Measurements from ENCODE around the gene KCNC4.

KCNC4 gene

DNA sequence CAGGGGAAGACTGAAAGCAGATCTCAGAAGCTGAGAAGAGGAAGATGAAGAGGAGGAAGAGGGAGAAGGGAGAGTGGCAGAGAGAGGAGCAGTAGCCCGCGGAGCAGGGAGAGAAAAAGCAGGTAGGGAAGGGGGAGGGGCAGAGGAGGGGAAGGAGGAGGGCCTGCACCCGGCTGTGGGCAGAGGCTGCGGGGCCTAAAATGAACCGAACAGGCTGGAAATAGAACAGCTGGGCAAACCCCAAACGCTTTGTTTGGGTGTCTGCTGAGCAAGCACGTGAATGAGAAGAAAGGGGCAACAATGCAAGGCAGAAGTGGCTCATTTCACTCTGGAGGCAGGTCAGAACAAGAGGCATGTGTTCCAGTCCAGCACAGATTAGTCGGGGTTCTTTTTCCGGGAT is 33.5 kb downstream of the KCNC4 start:
- Histone ChIP-seq H3K27me3 (ENCODE audit: control insufficient read depth, insufficient read depth, low read length) (no peaks in the 10 kb centered on the region), H3K9me3 (ENCODE audit: control insufficient read depth, insufficient read depth, low read depth, low read length) (no peaks in the 10 kb centered on the region), H3K4me3 (ENCODE audit: low read depth, low read length) (no peak overlapping the region), H3K36me3 (ENCODE audit: control insufficient read depth, insufficient read depth, low read length) (no peaks in the 10 kb centered on the region), H3K27ac (ENCODE audit: low read depth, low read length) (no peak overlapping the region), H3K9ac (ENCODE audit: low read length) (no peak overlapping the region), H3K4me1 (ENCODE audit: control insufficient read depth, insufficient read depth, low read length) (peaks cover 27% of the 10 kb centered on the region)

DNA sequence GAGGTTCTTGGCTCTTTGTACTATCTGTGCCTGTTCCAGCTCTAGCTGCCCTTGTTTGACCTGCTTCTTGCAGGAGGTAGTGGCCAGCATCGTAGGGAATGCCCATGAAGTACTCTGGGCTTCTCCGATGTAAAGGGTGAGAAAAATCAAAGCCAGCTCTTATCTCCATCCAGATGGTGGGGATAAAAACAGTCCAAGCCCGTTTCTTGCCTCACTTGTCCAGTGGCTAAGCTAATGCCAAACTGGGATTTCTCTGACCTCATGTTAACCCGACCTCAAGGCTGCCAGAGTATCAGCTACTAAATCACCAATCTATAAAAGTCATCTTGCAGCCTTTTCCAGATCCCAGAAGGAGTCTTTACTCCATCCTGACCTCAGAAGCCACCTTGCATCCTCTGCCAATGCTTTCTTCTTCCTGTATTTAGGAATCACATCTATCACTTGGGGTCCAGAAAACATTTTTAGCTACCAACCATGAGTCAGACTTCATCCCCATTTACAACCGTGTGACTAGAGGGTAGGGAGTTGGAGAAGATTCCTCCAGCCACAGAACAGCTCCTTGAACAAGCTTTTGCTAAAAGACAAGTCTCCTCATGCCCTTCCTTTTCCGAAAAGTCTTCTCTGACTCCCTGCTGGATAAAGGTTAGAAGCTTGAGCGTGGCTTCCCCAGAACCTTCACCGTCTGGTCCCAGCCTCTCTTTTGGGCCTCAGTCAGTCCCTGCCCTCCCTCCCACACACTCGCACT is 35.9 kb downstream of the KCNC4 start:
- no peak overlapping the region for H3K4me3 ChIP-seq (ENCODE audit: low read depth, low read length)
- no peaks in the 10 kb centered on the region for H3K27me3 ChIP-seq (ENCODE audit: control insufficient read depth, insufficient read depth, low read length)

DNA sequence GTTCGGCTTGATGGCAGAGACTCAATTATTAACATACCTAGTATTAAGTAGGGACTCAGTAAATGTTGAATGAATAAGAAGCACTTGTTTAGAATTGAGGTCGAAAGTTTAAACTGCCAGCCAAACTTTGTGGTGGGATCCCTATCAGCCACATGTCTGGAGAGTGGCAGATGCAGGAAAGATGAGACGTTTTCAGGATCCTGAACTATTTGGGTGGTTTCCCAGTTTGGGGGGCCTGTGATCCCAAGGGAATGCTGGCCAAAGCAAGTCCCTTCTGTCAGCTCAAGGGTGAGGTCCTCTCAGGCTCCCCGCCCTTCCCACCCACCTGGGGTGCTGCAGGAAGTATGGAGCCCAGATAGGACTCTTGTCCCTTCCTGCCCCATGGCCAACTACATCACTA is 38.6 kb downstream of the KCNC4 start:
- Histone ChIP-seq H3K9ac (ENCODE audit: low read length) (no peak overlapping the region), H3K4me3 (ENCODE audit: low read depth, low read length) (no peak overlapping the region), H3K4me1 (ENCODE audit: control insufficient read depth, insufficient read depth, low read length) (peaks cover 3% of the 10 kb centered on the region; the same call in 1 of the 2 replicates), H3K27ac (ENCODE audit: low read depth, low read length) (no peak overlapping the region), H3K36me3 (ENCODE audit: control insufficient read depth, insufficient read depth, low read length) (no peaks in the 10 kb centered on the region), H3K27me3 (ENCODE audit: control insufficient read depth, insufficient read depth, low read length) (no peaks in the 10 kb centered on the region), H3K9me3 (ENCODE audit: control insufficient read depth, insufficient read depth, low read depth, low read length) (no peaks in the 10 kb centered on the region)

More for the DNA sequence above, 35.9 kb downstream of the KCNC4 start:
- Histone ChIP-seq H3K27ac (ENCODE audit: low read depth, low read length) (no peak overlapping the region), H3K4me1 (ENCODE audit: control insufficient read depth, insufficient read depth, low read length) (peaks cover 23% of the 10 kb centered on the region), H3K9ac (ENCODE audit: low read length) (no peak overlapping the region), H3K36me3 (ENCODE audit: control insufficient read depth, insufficient read depth, low read length) (no peaks in the 10 kb centered on the region), H3K9me3 (ENCODE audit: control insufficient read depth, insufficient read depth, low read depth, low read length) (no peaks in the 10 kb centered on the region)

DNA sequence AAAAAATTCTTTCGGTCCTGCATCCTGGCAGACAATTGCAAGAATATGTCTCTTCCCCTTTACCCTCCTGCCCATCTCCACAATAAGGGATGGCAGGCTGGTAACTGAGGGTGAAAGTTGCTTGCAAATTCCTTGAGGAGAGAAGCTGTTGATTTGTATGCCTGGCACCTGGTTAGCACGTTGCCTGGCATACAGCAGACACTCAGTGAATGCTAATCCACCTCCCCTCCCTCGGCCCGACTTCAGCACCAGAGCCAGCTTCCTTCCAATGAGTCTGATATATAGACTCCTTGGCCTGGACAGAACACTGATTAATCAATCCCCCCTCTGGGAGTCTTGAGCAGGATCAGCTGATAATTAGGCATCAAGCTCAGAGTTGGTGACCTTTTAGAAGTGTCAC is 39.1 kb downstream of the KCNC4 start:
- H3K9ac ChIP-seq (ENCODE audit: low read length), result no peak overlapping the region
- no peaks in the 10 kb centered on the region for H3K36me3 ChIP-seq (ENCODE audit: control insufficient read depth, insufficient read depth, low read length)
- no peak overlapping the region for H3K27ac ChIP-seq (ENCODE audit: low read depth, low read length)
- H3K4me3 ChIP-seq (ENCODE audit: low read depth, low read length), result no peak overlapping the region
- H3K9me3 ChIP-seq (ENCODE audit: control insufficient read depth, insufficient read depth, low read depth, low read length), result no peaks in the 10 kb centered on the region
- H3K4me1 ChIP-seq (ENCODE audit: control insufficient read depth, insufficient read depth, low read length), result no peaks in the 10 kb centered on the region
- H3K27me3 ChIP-seq (ENCODE audit: control insufficient read depth, insufficient read depth, low read length), result no peaks in the 10 kb centered on the region

DNA sequence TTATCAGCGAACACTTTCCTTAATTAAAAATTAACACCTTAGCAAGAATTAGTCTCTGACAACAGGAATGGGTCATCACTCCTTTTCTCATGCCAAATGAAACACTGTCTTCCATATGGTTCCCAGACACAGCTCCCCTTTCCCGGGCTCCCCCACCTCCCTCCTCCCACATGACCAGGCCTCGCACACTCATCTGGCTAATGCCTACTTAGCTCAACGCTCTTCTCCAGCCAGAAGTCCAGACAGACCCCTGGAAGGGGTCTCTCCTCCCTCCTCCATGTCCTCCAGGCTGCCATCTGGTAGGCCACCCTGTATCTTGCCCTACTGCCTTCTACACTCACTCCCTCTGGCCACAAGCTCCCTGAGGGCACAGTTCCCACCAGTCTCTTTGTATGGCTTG is 39.9 kb downstream of the KCNC4 start:
- Histone ChIP-seq H3K4me1 (ENCODE audit: control insufficient read depth, insufficient read depth, low read length) (no peaks in the 10 kb centered on the region), H3K4me3 (ENCODE audit: low read depth, low read length) (no peak overlapping the region), H3K27me3 (ENCODE audit: control insufficient read depth, insufficient read depth, low read length) (no peaks in the 10 kb centered on the region), H3K9ac (ENCODE audit: low read length) (no peak overlapping the region), H3K27ac (ENCODE audit: low read depth, low read length) (no peak overlapping the region), H3K36me3 (ENCODE audit: control insufficient read depth, insufficient read depth, low read length) (no peaks in the 10 kb centered on the region), H3K9me3 (ENCODE audit: control insufficient read depth, insufficient read depth, low read depth, low read length) (no peaks in the 10 kb centered on the region)

DNA sequence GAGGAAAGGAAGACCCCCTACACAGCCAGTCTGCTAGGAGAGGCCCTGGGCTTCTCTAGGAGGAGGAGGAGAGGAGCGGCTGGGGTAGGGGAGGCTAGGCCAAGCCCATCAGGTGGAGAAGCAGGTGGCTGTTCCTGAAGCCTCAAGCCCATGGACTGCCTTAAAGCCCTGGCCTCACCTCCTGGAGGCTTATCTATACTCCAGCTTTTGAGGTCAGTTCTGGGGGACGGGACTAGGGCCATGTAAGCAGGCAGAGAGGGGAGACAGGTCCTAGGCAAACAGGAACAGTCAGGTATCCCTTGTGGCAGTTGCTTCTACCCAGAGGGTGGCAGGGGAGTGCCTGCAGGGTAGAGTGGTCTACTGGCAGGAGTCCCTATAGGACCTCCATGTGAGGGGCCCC is 40.6 kb downstream of the KCNC4 start:
- Histone ChIP-seq H3K4me3 (ENCODE audit: low read depth, low read length) (no peak overlapping the region), H3K9ac (ENCODE audit: low read length) (no peak overlapping the region), H3K36me3 (ENCODE audit: control insufficient read depth, insufficient read depth, low read length) (no peaks in the 10 kb centered on the region), H3K27me3 (ENCODE audit: control insufficient read depth, insufficient read depth, low read length) (no peaks in the 10 kb centered on the region), H3K9me3 (ENCODE audit: control insufficient read depth, insufficient read depth, low read depth, low read length) (no peaks in the 10 kb centered on the region), H3K4me1 (ENCODE audit: control insufficient read depth, insufficient read depth, low read length) (no peaks in the 10 kb centered on the region), H3K27ac (ENCODE audit: low read depth, low read length) (no peak overlapping the region)

DNA sequence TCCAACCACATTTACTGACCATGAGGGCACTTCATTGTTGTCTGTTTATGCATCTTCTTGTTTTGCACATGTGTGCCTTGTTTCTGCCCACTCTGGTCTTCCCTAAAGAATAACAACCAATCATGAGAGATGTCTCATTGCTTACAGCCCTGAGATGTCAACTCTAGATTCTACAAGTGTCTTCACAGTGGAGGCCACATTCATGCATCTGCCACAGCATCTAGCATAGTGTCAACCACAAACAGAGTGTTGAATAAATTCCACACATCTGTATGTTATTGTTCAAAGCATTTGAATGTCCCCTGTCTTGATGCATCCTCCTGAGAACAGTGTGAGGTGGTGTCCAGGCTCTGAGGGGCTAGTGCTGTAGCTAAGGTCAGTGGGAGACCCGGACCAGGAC is 43.1 kb downstream of the KCNC4 start:
- H3K27ac ChIP-seq (ENCODE audit: low read depth, low read length), result no peak overlapping the region
- H3K36me3 ChIP-seq (ENCODE audit: control insufficient read depth, insufficient read depth, low read length), result no peaks in the 10 kb centered on the region
- no peaks in the 10 kb centered on the region for H3K4me1 ChIP-seq (ENCODE audit: control insufficient read depth, insufficient read depth, low read length)
- H3K9me3 ChIP-seq (ENCODE audit: control insufficient read depth, insufficient read depth, low read depth, low read length), result no peaks in the 10 kb centered on the region
- H3K27me3 ChIP-seq (ENCODE audit: control insufficient read depth, insufficient read depth, low read length), result no peaks in the 10 kb centered on the region
- H3K9ac ChIP-seq (ENCODE audit: low read length), result no peak overlapping the region
- H3K4me3 ChIP-seq (ENCODE audit: low read depth, low read length), result no peak overlapping the region

DNA sequence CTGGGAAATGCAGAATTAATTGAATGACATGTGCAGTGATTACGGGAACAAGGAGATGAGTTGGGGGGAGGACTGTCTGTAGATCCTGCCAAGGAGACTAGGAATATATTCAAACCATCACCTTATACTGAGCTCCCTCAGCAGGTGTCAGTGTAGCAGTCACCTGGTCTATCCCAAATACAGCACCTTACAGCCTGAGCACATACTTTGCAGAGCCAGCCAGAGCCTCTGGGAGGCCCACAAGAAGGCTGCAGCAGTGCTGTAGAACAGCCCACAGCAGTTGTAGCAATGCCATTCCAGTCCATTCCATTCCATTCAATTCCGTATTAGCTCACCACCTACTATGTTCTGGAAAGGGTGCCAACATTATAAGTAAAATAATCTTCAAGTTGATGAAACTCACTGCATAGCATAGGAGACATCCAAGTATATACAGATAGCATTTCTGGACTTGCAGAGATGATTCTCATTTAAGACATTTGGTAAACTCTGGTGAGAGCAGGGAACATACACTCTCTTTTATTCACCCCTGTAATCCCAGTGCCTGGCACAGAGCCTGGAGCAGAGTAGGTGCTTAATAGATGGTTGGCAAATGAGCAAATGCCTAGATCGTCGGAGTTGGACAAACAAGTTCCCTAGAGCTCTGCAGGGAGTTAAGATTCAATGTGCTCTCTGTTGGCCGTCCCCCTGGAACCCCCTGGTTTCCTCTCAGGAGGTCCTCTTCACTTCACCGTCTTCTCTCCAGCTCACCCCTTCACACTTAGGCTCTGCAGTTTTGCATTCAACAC is 44.7 kb downstream of the KCNC4 start:
- Histone ChIP-seq H3K27ac (ENCODE audit: low read depth, low read length) (no peak overlapping the region), H3K27me3 (ENCODE audit: control insufficient read depth, insufficient read depth, low read length) (peaks cover 10% of the 10 kb centered on the region; the same call in 1 of the 2 replicates), H3K9ac (ENCODE audit: low read length) (no peak overlapping the region), H3K4me1 (ENCODE audit: control insufficient read depth, insufficient read depth, low read length) (no peaks in the 10 kb centered on the region), H3K9me3 (ENCODE audit: control insufficient read depth, insufficient read depth, low read depth, low read length) (no peaks in the 10 kb centered on the region), H3K4me3 (ENCODE audit: low read depth, low read length) (no peak overlapping the region), H3K36me3 (ENCODE audit: control insufficient read depth, insufficient read depth, low read length) (no peaks in the 10 kb centered on the region)

DNA sequence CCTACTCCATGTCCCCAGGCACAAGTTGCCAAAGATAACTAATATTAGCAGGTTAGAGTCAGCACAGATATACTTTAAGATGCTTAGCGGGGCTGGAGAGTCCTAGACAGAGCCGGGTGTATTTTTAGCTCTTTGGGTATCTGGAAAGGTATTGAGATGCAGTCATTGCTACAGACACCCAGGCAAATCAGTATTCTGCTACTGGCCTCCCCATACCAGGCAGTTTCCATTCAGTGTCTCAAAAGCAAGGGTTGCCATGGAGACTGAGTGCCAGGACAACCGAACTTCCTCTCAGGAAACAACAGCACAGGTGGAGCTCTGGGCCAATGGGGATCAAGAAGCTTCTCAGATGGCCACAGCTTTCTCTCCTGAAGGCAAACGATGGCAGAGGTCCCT is 45.3 kb downstream of the KCNC4 start:
- H3K27ac ChIP-seq (ENCODE audit: low read depth, low read length), result no peak overlapping the region
- H3K36me3 ChIP-seq (ENCODE audit: control insufficient read depth, insufficient read depth, low read length), result no peaks in the 10 kb centered on the region
- no peaks in the 10 kb centered on the region for H3K9me3 ChIP-seq (ENCODE audit: control insufficient read depth, insufficient read depth, low read depth, low read length)
- peaks cover 16% of the 10 kb centered on the region; the same call in 1 of the 2 replicates for H3K27me3 ChIP-seq (ENCODE audit: control insufficient read depth, insufficient read depth, low read length)
- no peak overlapping the region for H3K4me3 ChIP-seq (ENCODE audit: low read depth, low read length)
- H3K4me1 ChIP-seq (ENCODE audit: control insufficient read depth, insufficient read depth, low read length), result no peaks in the 10 kb centered on the region
- H3K9ac ChIP-seq (ENCODE audit: low read length), result no peak overlapping the region

DNA sequence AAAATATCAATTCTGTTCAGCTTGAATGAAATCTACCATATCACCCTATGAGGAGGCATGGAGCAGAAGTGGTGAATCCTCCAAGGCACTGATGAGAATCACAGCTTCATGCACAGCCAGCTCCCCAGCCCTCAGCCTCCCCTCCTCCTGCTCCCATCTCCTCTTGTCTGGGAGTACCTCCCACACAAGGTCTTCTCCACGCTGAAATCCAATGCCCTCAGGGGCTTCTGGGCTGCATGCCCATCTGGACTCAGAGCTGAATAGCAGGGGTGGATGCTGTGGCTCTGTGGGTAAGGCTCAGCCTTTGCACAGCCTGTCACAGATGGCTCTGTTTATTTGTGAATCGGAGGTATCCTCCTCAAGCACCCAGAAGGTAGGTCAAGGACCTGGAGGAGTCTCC is 48.6 kb downstream of the KCNC4 start:
- Histone ChIP-seq H3K4me1 (ENCODE audit: control insufficient read depth, insufficient read depth, low read length) (no peaks in the 10 kb centered on the region), H3K27ac (ENCODE audit: low read depth, low read length) (no peak overlapping the region), H3K9ac (ENCODE audit: low read length) (no peak overlapping the region), H3K36me3 (ENCODE audit: control insufficient read depth, insufficient read depth, low read length) (no peaks in the 10 kb centered on the region), H3K4me3 (ENCODE audit: low read depth, low read length) (no peak overlapping the region), H3K27me3 (ENCODE audit: control insufficient read depth, insufficient read depth, low read length) (peaks cover 17% of the 10 kb centered on the region; the same call in 1 of the 2 replicates), H3K9me3 (ENCODE audit: control insufficient read depth, insufficient read depth, low read depth, low read length) (no peaks in the 10 kb centered on the region)

DNA sequence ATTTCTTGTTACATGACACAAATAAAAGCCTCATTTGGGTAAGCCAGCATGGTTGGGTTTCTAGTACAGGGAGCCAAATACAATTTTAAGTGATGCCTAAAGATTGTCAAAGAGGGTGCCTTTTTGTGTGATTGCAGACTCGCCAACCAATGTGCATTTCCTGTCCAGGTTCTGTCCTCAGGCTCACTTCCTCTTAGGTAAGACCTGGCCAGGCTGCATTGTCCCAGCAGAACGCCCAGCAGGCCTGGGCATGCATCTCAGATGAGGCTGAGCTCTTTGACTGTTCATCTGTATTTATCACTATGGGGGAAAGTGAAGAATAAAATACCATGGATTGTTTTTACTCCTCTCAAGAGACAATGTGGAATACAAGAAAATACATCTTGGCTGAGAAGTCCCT is 49.7 kb downstream of the KCNC4 start:
- Histone ChIP-seq H3K27me3 (ENCODE audit: control insufficient read depth, insufficient read depth, low read length) (peaks cover 17% of the 10 kb centered on the region; the same call in 1 of the 2 replicates), H3K36me3 (ENCODE audit: control insufficient read depth, insufficient read depth, low read length) (no peaks in the 10 kb centered on the region), H3K9me3 (ENCODE audit: control insufficient read depth, insufficient read depth, low read depth, low read length) (no peaks in the 10 kb centered on the region)

More for the DNA sequence above, 49.7 kb downstream of the KCNC4 start:
- Histone ChIP-seq H3K27ac (ENCODE audit: low read depth, low read length) (no peak overlapping the region), H3K4me1 (ENCODE audit: control insufficient read depth, insufficient read depth, low read length) (no peaks in the 10 kb centered on the region), H3K9ac (ENCODE audit: low read length) (no peak overlapping the region), H3K4me3 (ENCODE audit: low read depth, low read length) (no peak overlapping the region)
